H1 (cell line): Measurements from ENCODE around the gene LSR. TPM values are rescaled to one million over a fixed set of nuclear protein-coding genes. Genes with fewer than 3 reads are reported as not detected.

Experiments
- CTCF ChIA-PET: fragments of 300-600 bp; sonication (Branson Sonifier 250); formaldehyde crosslinking; loops from one replicate; lab custom pipeline; 2021; ENCODE audit not compliant: partially characterized antibody; lab: Charles Lee
- POLR2A ChIA-PET: fragments of 300-600 bp; sonication (Branson Sonifier 250); formaldehyde crosslinking; loops from one replicate; lab custom pipeline; 2021; ENCODE audit warnings: inconsistent platforms; ENCODE audit not compliant: partially characterized antibody; lab: Charles Lee
- DNase-seq, 2 experiments: peaks; one replicate each; pipeline versions ENCODE4 v3.0.0 to v3.0.0-alpha.2; 2010 to 2022; ENCODE audit warnings: low spot score in 2 of 2, low read depth in 1 of 2, mixed read lengths in 1 of 2
- FAIRE-seq: peaks from 2 replicates; lab custom pipeline; 2011; peaks lifted over from hg19 to GRCh38; lab: Jason Lieb, UNC
- H2AFZ ChIP-seq: 2 replicates; pipeline ENCODE4 v1.8.1; 2012; ENCODE audit warnings: low read length, inconsistent platforms
- H2AK5ac ChIP-seq: 2 replicates; pipeline ENCODE4 v1.6.1; 2013; ENCODE audit warnings: low read depth, low read length
- H2BK120ac ChIP-seq: replicated peaks from 2 replicates; pipeline ENCODE3; 2013; ENCODE audit warnings: low read depth, low read length, inconsistent platforms
- H2BK12ac ChIP-seq: 2 replicates; pipeline ENCODE4 v1.6.1; 2013; ENCODE audit warnings: low read depth, low read length
- H2BK15ac ChIP-seq: 2 replicates; pipeline ENCODE4 v1.6.1; 2013; ENCODE audit warnings: low read length
- H2BK20ac ChIP-seq: 2 replicates; pipeline ENCODE4 v1.6.1; 2013; ENCODE audit warnings: low read length
- H2BK5ac ChIP-seq: 2 replicates; pipeline ENCODE4 v1.6.1; 2013; ENCODE audit warnings: low read depth, low read length
- H3K14ac ChIP-seq: 2 replicates; pipeline ENCODE4 v1.6.1; 2013; ENCODE audit warnings: inconsistent platforms; ENCODE audit not compliant: insufficient read length
- H3K18ac ChIP-seq: 2 replicates; pipeline ENCODE4 v1.6.1; 2013; ENCODE audit warnings: low read length; ENCODE audit errors: extremely low read depth
- H3K23ac ChIP-seq: 2 replicates; pipeline ENCODE4 v1.6.1; 2013; ENCODE audit warnings: inconsistent platforms; ENCODE audit not compliant: insufficient read length
- H3K23me2 ChIP-seq: 2 replicates; pipeline ENCODE4 v1.6.1; 2013; ENCODE audit warnings: low read depth, low read length
- H3K27ac ChIP-seq: 2 replicates; pipeline ENCODE4 v1.6.1; 2011; ENCODE audit warnings: low read depth, low read length, inconsistent platforms
- H3K27me3 ChIP-seq, 4 experiments: replicated peaks in 1 of 4; 1 replicate in 1 of 4; 2 replicates in 3 of 4; pipeline versions ENCODE4 v1.6.1 to v1.8.1; 2011 to 2013; ENCODE audit warnings: low read length in 3 of 4, mild to moderate bottlenecking in 3 of 4, inconsistent platforms in 2 of 4, mixed read lengths in 2 of 4, moderate library complexity in 1 of 4; ENCODE audit not compliant: control insufficient read depth in 3 of 4, insufficient read depth in 3 of 4; ENCODE audit errors: extremely low read depth in 1 of 4
- H3K36me3 ChIP-seq, 4 experiments: 2 replicates each; pipeline versions ENCODE4 v1.6.1 to v1.8.1; 2011 to 2013; ENCODE audit warnings: mild to moderate bottlenecking in 4 of 4, low read length in 3 of 4, moderate library complexity in 2 of 4, control low read depth in 1 of 4, inconsistent platforms in 1 of 4; ENCODE audit not compliant: insufficient read depth in 4 of 4, control insufficient read depth in 2 of 4
- H3K4ac ChIP-seq: replicated peaks from 2 replicates; pipeline ENCODE3; 2013; ENCODE audit warnings: low read length, low read depth, mixed read lengths, inconsistent platforms; ENCODE audit not compliant: insufficient read length
- H3K4me1 ChIP-seq, 4 experiments: replicated peaks in 1 of 4; 1 replicate in 1 of 4; 2 replicates in 3 of 4; pipeline versions ENCODE4 v1.6.1 to v1.8.1; 2011 to 2013; ENCODE audit warnings: low read length in 3 of 4, inconsistent platforms in 2 of 4, mixed read lengths in 1 of 4; ENCODE audit not compliant: insufficient read depth in 4 of 4, control insufficient read depth in 3 of 4
- H3K4me2 ChIP-seq, 2 experiments: 2 replicates each; pipeline versions ENCODE4 v1.6.1 to v1.8.1; 2011 to 2013; ENCODE audit warnings: low read depth in 2 of 2, low read length in 2 of 2, control low read depth in 1 of 2, inconsistent platforms in 1 of 2, mild to moderate bottlenecking in 1 of 2; ENCODE audit not compliant: insufficient read depth in 1 of 2
- H3K4me3 ChIP-seq, 4 experiments: fragments of 200-600, 300-600 bp in 1 of 4; sonication (generic), shearing (Covaris generic), sonication (Bioruptor Twin) in 1 of 4; 2 replicates each; pipeline versions ENCODE4 v1.5.1 to v1.8.1; 2011 to 2016; ENCODE audit warnings: low read length in 4 of 4, low read depth in 3 of 4, control low read depth in 2 of 4, inconsistent platforms in 2 of 4, mild to moderate bottlenecking in 2 of 4, mixed read lengths in 1 of 4, moderate library complexity in 1 of 4; ENCODE audit not compliant: insufficient read depth in 2 of 4; ENCODE audit errors: extremely low read depth in 1 of 4
- H3K56ac ChIP-seq: replicated peaks from 2 replicates; pipeline ENCODE3; 2013; ENCODE audit warnings: low read depth, mild to moderate bottlenecking, mixed read lengths, low read length, inconsistent platforms; ENCODE audit not compliant: insufficient read length
- H3K79me1 ChIP-seq: 2 replicates; pipeline ENCODE4 v1.6.1; 2013; ENCODE audit warnings: low read depth, low read length, control low read depth
- H3K79me2 ChIP-seq, 2 experiments: 2 replicates each; pipeline versions ENCODE4 v1.6.1 to v1.8.1; 2012 to 2013; ENCODE audit warnings: low read length in 2 of 2, mild to moderate bottlenecking in 2 of 2, inconsistent platforms in 1 of 2; ENCODE audit not compliant: insufficient read depth in 2 of 2, control insufficient read depth in 1 of 2
- H3K9ac ChIP-seq, 4 experiments: replicated peaks in 1 of 4; 1 replicate in 1 of 4; 2 replicates in 3 of 4; pipeline versions ENCODE4 v1.6.1 to v1.8.1; 2011 to 2013; ENCODE audit warnings: low read depth in 3 of 4, low read length in 3 of 4, control low read depth in 2 of 4, mild to moderate bottlenecking in 2 of 4, moderate library complexity in 2 of 4, inconsistent platforms in 1 of 4; ENCODE audit errors: extremely low read depth in 1 of 4
- H3K9me3 ChIP-seq, 2 experiments: 2 replicates each; pipeline versions ENCODE4 v1.6.1 to v1.8.1; 2012 to 2013; ENCODE audit warnings: mild to moderate bottlenecking in 2 of 2, moderate library complexity in 2 of 2, control low read depth in 1 of 2, inconsistent platforms in 1 of 2, low read depth in 1 of 2, low read length in 1 of 2, mixed read lengths in 1 of 2; ENCODE audit not compliant: insufficient read depth in 2 of 2
- H4K20me1 ChIP-seq, 2 experiments: replicated peaks in 1 of 2; 2 replicates each; pipeline versions ENCODE3 to v1.8.1; 2011 to 2013; ENCODE audit warnings: inconsistent platforms in 2 of 2, low read length in 2 of 2, mild to moderate bottlenecking in 1 of 2; ENCODE audit not compliant: insufficient read depth in 2 of 2, control insufficient read depth in 1 of 2
- H4K5ac ChIP-seq: 2 replicates; pipeline ENCODE4 v1.6.1; 2013; ENCODE audit warnings: low read length, low read depth, mixed read lengths, inconsistent platforms; ENCODE audit not compliant: insufficient read length
- H4K8ac ChIP-seq: 2 replicates; pipeline ENCODE4 v1.8.0; 2013; ENCODE audit warnings: mild to moderate bottlenecking, moderate library complexity, low read length, inconsistent platforms; ENCODE audit not compliant: insufficient read depth; ENCODE audit errors: extremely low read depth
- H4K91ac ChIP-seq: replicated peaks from 2 replicates; pipeline ENCODE3; 2013; ENCODE audit warnings: low read length, mixed read lengths, inconsistent platforms; ENCODE audit not compliant: insufficient read length
- KDM1A ChIP-seq: fragments of 200-600, 300-600 bp; sonication (generic); IDR thresholded peaks from 2 replicates; pipeline ENCODE4 v1.7.1; 2016; ENCODE audit warnings: mild to moderate bottlenecking, low read length, borderline replicate concordance
- POLR2AphosphoS5 ChIP-seq: IDR thresholded peaks from 2 replicates; pipeline ENCODE4 v1.6.1; 2011; ENCODE audit warnings: low read depth, low read length
- WGBS, 2 experiments: shearing (Covaris generic) in 1 of 2; methylation state at CpG; one replicate each; pipeline versions ENCODE4 v1.1.6 to v1.1.7; 2013 to 2015; ENCODE audit warnings: low lambda C conversion rate in 2 of 2, mixed read lengths in 2 of 2, inconsistent platforms in 1 of 2, low coverage in 1 of 2, missing lambda C conversion rate in 1 of 2; ENCODE audit not compliant: insufficient replicate concordance in 2 of 2, insufficient coverage in 1 of 2, insufficient read length in 1 of 2; ENCODE audit errors: extremely low coverage in 1 of 2, missing lambda C conversion rate in 1 of 2; 5-methylcytosine and 5-hydroxymethylcytosine counted together
- polyA plus RNA-seq, 7 experiments: library from polyadenylated mRNA; depleted of rRNA in 3 of 7; stranded (reverse) in 5 of 7; unstranded in 2 of 7; fragments of >200 nt in 5 of 7; fragments of 200-250 nt in 2 of 7; gene quantifications; 1 replicate in 5 of 7; 2 replicates in 1 of 7; 4 replicates in 1 of 7; pipeline versions ENCODE4 v1.2.1 to v1.2.3, GENCODE V29; 2011 to 2013; ENCODE audit warnings: missing spikeins in 2 of 7, mixed read lengths in 2 of 7
- total RNA-seq: library from RNA; stranded (reverse); fragmentation: NEBNext Ultra II Directional; extraction: Animal tissue kit (Norgen Biotek cat#: 25700); gene quantifications from 2 replicates; pipeline ENCODE4 v1.2.1, GENCODE V29; 2021
- TF ChIP-seq, protein P1 (sequence below): IDR thresholded peaks from 2 replicates; pipeline ENCODE4 v1.6.1; 2011; ENCODE audit warnings: low read depth, mild to moderate bottlenecking, low read length; ENCODE audit not compliant: insufficient read depth

LSR gene
- total and polyA plus RNA-seq, 2 of the 8 experiments (the other 6 are each of a cell fraction or from before 2014, with no cell fraction given), result 159 to 186 TPM

DNA sequence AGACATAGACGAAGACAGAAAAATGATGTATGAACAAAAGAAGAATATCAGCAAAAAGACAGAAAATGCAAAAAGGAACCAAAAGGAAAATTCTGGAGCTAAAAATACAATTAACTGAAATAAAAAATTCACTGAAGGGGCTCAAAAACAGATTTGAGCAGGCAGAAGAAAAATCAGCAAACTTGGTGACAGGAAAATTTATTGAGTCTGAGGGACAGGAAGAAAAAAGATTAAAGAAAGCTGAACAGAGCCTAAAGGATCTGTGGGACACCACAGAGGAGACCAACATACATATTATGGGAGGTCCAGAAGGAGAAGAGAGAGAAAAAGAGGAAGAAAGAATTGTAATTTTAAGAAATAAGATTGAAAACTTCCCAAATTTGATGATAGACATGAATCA is 7.4 kb upstream of the LSR start:
- Histone ChIP-seq H4K91ac (no peak overlapping the region), H3K18ac (no peak overlapping the region), H4K20me1 (no peaks in the 10 kb centered on the region), H3K4ac (no peak overlapping the region), H3K79me1 (no peaks in the 10 kb centered on the region), H3K27ac (no peak overlapping the region), H3K4me3 (no peak overlapping the region), H2BK120ac (no peak overlapping the region), H2BK20ac (no peak overlapping the region), H2AK5ac (no peak overlapping the region), H2BK5ac (no peak overlapping the region), H3K79me2 (no peaks in the 10 kb centered on the region), H2AFZ (no peak overlapping the region), H3K9me3 (peaks cover 9 to 14% of the 10 kb centered on the region in 2 experiments; a peak in 3 of 4 replicates), H3K23ac (no peak overlapping the region), H3K14ac (no peak overlapping the region), H2BK12ac (no peak overlapping the region), H3K23me2 (no peaks in the 10 kb centered on the region), H4K8ac (no peak overlapping the region), H3K4me1 (no peaks in the 10 kb centered on the region), H3K9ac (no peak overlapping the region), H3K4me2 (no peak overlapping the region), H3K56ac (no peak overlapping the region), H3K27me3 (0 out of 7 replicates have a peak, but pooled peaks cover 0 to 1% (median 0%) of the 10 kb centered on the region in 4 experiments), H3K36me3 (no peaks in the 10 kb centered on the region), H2BK15ac (no peak overlapping the region), H4K5ac (no peak overlapping the region)
- 88% methylated on average over 1 of the region's 1 CpG; no CpG with 5 or more reads in 1 of the 2 experiments for WGBS, 2 experiments
- TF ChIP-seq, protein P1, sequence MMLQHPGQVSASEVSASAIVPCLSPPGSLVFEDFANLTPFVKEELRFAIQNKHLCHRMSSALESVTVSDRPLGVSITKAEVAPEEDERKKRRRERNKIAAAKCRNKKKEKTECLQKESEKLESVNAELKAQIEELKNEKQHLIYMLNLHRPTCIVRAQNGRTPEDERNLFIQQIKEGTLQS, result no peak
- no peak for TF ChIP-seq POLR2AphosphoS5
- no peak for TF ChIP-seq KDM1A
- DNase-seq, result no peak
- ChIA-PET POLR2A (interaction anchor here (1.4 kb wide), 2 partner anchors 9 to 186 kb away, joined by 3 to 5 read pairs; no protein-coding TSS in a partner anchor), CTCF (interaction anchor here (0.6 to 5.7 kb wide), 7 partner anchors 14 to 446 kb away, joined by 3 to 16 read pairs (median 3); partner anchors contain the start of genes FAM187B and LGI4)
- FAIRE-seq, result no peak
